GM18858 (cell line): ENCODE data around the gene MMP21.

Source experiments
- ATAC-seq: cut with Tn5 transposase; IDR thresholded peaks from one replicate; pipeline ENCODE4 v1.9.1; 2021; ENCODE audit not compliant: unreplicated experiment

Gene MMP21

DNA sequence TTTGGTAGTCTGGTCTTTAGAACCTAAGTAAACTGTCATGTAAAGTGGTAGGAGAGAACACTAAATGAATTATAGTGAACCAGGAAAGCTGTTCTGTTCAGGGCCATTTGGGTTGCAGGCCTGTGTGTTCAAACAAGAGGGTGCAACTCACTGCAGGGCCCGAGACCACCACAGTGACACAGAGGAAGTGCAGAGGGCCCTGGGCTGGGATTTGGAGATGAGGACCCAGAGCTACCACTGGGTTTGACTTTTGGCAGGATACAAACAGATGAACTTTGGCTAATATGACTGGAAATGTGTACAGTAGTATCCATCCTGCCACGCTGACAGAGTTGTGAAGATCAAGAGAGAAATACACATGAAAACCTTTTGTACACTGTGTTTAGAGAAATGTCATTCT lies 9.8 kb downstream of the MMP21 start:
- ATAC-seq, result no peak

GRCh38 chr10:125762692-125763648 lies 12.7 kb downstream of the MMP21 start:
- ATAC-seq, result no peak

GRCh38 chr10:125761961-125762360 lies 13.7 kb downstream of the MMP21 start:
- ATAC-seq, result no peak

DNA sequence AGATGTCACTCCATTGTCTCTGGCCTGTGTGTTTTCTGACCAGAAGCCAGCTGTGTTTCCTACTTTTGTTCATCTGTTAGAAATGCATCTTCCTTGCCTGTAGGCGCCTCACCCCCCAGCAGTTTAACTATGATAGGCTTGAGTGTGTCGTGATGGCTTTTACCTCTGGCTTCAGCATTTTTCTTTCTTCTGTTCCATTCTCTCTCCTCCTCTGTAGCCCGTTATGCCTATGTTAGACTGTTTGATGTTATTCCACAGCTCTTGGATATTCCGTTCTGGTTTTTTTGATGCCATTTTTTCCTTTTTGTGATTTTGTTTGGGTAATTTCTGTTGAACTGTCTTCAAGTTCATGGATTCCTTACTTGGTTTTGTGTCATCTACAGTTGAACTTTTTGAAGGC lies 17.9 kb downstream of the MMP21 start:
- no peak for ATAC-seq

DNA sequence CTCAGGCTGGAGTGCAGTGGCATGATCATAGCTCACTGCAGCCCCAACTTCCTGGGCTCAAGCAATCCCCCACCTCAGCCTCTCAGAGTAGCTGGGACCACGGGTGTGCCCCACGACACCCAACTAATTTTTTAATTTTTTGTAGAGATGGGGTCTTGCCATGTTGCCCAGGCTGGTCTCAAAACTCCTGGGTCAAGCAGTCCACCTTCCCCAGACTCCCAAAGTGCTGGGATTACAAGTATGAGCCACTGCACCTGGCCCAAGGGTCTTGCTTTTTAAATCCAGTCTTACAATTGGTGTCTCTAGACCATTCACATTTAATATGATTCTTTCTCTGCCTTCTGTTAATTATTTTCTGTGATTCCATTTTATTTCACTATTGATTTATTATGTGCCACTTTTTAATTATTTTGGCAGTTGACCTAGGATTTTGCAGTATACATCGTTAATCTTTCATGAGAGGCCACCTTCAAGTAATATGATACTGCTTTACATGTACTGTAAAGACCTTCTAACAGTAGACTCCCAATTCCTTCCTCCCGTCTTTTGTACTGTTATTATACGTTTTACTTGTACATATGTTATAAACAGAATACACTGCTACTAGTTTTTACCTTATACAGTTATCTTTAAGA lies 18.7 kb downstream of the MMP21 start:
- ATAC-seq, result no peak

GRCh38 chr10:125756196-125756595 lies 19.4 kb downstream of the MMP21 start:
- ATAC-seq, result no peak

DNA sequence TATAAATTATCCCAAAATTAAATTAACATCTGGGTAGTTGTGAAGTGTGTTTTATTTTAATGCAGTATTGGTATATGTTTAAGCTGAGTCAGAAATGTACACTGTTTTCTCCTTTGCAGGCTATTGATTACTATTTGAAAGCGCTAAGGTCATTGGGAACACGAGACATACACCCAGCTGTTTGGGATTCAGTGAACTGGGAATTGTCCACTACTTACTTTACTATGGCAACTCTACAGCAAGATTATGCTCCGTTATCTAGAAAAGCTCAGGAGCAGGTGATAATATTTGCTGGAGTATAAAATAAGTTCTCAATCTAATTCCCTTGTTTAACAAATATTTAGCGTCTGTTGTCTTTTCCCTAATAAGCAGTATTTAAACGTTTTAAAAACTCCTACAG lies 28.2 kb downstream of the MMP21 start:
- no peak for ATAC-seq

DNA sequence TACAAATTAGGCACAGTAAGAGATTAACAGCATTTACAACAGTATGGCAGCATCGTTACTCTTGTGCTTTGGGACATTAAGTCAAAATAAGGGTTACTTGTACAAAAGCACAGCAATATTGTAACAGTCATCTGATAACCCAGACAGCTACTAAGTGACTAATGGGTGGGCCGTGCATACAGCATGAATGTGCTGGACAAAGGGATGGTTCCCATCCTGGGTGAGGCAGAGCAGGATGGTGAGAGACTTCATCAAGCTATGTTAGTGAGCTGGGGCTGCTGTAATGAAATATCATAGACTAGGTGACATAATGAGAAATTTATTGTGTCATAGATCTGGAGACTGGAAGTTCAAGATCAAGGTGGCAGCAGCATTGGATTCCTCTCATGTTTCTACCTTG lies 30.7 kb downstream of the MMP21 start:
- no peak for ATAC-seq

GRCh38 chr10:125742465-125742864 lies 33.2 kb downstream of the MMP21 start:
- ATAC-seq, result no peak

GRCh38 chr10:125739994-125740679 lies 35.5 kb downstream of the MMP21 start:
- no peak for ATAC-seq

DNA sequence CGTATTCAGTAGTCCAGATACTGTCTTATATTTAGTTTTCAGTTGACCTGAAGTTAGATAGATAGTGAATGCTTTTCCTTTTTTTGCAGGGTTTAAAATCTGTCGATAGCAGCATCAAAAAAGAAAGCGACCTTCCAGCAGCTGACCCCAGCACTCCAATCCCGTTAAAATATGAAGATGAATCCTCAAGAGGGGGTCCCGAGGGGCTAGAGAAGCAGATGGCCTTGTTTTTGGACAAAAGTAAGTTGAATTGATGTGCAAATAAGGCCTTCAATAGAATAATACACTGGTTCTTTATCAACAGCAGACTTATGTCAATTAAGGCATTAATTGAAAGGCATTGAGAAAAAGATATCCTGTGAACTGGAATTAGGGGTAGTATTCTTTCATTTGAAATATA lies 37.4 kb downstream of the MMP21 start:
- ATAC-seq, result no peak

DNA sequence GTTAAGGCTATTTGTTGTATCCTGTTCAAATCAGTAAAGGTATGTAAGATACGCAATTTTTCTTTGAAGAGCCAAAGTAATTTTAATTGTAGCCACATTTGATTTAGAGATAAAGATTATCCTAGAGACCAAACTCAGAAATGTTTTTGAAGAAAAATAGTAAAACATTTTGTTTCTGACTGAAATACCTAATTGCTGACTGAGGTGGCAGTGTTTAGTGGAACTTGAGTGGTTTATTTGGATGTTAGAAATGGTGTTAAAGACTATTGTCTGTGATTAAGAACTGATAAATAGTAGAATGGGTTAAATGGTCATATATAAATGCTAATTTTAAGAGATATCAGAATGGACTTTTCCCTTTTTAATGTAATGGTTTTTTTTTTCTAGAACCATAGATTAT lies 40.8 kb downstream of the MMP21 start:
- ATAC-seq, result no peak

DNA sequence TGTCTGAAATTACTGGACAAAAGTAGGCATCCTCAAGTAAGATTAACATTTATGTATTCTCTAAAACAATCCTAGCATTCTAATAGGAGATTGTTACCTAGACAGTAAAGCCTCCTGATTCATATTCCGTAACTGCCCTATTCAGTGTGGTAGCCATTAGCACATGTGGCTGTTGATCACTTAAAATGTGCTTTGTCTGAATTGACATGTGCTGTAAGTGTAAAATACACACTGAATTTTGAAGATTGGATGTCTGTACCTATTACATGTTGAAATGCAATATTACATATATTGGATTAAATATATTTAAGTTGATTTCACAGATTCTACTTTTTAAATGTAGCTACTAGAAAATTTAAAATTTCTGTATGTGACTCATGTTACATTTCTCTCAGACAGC lies 41.5 kb downstream of the MMP21 start:
- ATAC-seq, result no peak

- ATAC-seq, result no peak
These were observed 48.2 kb downstream of the MMP21 start for GRCh38 chr10:125727436-125727835.

- ATAC-seq, result no peak
These were observed 48.7 kb downstream of the MMP21 start for GRCh38 chr10:125726914-125727313.

DNA sequence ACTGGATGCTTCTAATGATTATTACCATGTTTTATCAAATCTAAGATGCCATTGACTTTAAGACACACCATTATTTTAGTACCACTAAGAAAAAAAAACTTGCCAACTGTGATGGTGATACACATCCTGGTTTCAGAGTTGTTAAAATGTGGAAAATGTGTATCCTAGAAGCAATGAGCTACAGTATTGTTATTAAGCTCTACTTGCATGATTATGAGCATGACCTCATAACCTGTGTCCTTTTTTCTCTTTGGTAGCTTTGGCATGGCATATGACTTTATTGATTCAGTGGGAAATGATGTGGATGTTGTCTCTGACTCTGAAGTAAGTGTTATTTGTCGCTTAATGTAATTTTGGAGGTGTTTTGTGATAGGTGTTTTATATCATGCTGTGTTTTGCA lies 52.8 kb downstream of the MMP21 start:
- ATAC-seq, result no peak

- peak; percentile 42 for ATAC-seq
These were observed 54.6 kb downstream of the MMP21 start for GRCh38 chr10:125721035-125721434.

DNA sequence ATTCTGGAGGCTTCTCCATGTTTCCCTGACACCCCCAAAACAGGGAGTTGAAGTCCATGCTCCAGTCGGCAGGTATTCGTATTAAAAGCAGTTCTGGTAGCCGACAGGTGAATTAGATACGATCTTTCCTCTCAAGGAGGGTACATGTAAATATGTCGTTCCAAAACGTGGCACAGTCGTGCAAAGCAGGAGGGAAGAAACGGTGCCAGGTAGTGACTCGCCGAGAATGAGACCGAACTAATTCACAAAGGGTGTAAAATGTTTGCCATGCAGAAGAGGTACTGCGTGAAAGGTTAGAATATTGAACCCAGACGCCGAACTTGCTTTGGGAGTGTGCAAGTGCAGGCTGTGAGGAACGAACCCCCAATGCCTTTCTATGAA lies 55.6 kb downstream of the MMP21 start:
- no peak for ATAC-seq

- peak; percentile 92 for ATAC-seq
These were observed 56.2 kb downstream of the MMP21 start, which contains the start of gene EDRF1 for GRCh38 chr10:125719173-125720001. Gene EDRF1 (plus strand): TSS chr10:125719709. CDS start chr10:125719808, 99 bp downstream.
